8988T (cell line): ENCODE results near the gene OAS2.

Source experiments
- DNase-seq: peaks from one replicate; pipeline ENCODE4 v3.0.0; 2011

Gene OAS2

GRCh38 chr12:113027726-113028125, 49.4 kb downstream of the OAS2 start:
- no peak for DNase-seq

DNA sequence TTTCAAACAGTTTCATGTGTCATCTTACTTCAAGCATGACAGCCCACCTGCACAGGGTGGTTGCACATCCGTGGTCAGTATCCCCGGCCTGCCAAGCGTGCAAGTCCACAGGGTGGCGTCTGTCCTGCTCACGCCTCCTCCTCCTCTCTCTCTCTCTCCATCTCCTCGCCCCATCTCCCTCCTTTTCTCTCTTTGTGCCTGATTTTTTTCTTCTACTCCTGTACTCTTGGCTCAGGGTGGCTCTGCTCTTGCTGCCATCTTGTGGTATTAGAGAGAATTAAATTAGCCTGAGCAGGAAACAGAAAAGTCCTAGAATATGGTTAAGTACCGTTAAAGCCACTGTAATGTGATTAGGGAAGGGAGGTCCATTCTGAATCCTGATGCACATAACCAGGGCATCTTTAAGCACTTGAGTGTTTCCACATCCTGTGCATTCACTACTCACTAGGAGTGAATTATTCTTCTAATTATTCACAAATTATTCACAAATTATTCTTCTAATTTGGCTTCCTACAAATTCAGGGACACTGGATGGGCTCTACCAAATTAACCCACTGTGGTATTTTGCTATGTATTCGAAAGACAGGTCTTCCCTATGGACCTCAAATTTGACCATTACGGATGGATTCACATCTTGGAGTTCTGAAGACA, 52.7 kb downstream of the OAS2 start:
- DNase-seq: peak; percentile 57

- no peak for DNase-seq
Measured at GRCh38 chr12:113039911-113040445, 61.7 kb downstream of the OAS2 start.

DNA sequence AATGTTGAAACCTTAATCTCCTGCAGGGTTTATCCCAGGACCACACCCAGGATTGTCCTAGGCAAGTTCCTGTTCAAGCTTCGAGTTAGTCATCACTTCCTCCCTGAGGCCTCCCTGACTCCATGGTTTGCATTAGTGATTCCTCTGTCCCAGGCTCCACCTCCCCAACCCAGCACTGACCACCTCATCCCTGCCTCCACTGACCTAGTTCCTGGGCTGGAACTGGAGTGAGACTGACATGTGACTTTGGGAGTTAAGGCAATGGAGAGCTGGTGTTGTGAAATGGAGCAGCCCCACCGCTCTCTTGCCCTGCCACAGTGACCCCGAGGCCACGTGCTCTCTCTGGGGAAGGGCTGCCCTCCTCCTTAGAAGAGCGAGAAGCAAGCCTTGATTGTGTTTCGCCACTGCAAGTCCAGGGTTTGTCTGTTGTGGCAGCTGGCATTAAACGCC, 62.4 kb downstream of the OAS2 start:
- no peak for DNase-seq

DNA sequence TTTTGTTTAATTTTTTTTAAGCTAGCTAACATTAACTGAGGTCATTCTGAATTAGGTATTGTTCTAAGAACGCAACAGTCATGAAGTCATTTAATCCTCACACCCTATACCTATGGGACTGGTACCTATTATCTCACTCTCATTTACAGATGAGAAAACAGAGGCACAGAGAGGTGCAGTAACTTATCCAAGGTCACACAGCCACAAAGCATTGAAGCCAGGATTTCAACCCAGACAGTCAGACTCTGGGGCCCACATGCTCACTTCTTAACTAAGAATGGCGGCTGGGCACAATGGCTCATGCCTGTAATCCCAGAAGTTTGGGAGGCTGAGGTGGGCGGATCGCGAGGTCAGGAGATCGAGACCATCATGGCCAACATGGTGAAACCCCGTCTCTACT, 63.2 kb downstream of the OAS2 start:
- no peak for DNase-seq

GRCh38 chr12:113043240-113043639, 64.9 kb downstream of the OAS2 start:
- no peak for DNase-seq

DNA sequence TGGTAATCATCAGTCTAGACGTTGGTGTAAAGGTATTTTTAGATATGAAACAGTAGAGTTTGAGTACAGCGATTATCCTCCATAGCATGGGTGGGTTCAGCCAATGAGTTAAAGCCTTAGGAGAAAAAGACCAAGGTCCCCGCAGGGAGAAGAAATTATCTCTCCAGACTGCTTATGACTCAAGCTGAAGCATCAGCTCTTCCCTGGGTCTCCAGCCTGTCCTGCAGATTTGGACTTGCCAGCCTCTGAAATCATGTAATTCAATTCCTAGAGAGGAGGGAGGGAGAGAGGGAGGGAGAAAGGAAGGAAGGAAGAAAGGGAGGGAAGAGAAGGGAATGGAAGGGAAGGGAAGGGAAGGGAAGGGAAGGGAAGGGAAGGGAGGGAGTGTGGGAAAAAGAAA, 66.2 kb downstream of the OAS2 start:
- DNase-seq: no peak

DNA sequence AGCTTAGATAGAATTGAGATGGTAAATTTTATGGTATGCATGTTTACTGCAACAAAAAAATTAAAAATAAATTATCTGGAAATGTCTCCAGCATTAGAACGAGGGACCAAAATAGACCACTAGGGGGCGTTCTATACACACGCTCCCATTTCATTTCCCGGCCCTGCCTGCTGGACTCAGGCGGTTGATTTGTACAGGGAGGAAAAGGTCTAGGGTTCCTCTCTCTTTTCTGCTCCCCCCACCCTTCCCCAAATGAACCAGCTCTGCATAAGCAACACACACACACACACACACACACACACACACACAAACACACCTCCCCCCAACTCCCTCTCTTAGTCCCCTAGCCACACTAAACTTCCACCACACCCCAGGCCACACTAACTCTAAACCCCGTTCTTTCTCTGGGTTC, 70.4 kb downstream of the OAS2 start:
- no peak for DNase-seq

DNA sequence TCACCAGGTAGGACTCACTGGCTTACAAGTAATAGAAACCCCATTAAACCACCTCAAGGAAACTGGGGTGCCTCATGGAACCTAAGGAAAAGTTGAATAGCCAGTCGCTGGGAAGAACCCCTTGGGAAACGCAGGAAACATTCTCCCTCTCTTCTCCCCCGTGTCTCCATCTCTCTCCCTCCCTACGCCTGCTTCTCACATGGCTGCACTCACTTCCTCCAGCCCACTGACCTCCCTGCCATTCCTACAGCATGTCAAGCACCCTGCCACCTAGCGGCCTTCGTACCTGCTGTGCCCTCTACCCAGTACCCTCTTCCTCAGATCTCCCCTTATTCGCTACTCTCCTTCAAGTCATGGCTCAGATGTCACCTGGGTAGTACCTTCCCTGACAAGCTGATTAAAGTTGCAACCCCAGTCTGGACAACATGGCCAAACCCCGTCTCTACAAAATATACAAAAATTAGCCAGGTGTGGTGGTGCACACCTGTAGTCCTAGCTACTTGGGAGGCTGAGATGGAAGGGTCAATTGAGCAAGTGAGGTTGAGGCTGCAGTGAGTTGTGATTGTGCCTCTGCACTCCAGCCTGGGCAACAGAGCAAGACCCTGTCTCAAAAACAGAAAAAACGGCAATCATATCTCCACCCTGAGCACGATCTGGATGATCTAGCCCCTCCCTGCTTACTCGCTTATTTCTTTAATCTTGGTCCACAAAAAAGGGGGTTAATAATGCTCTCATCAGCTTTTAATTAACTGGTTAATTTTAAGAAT, 71.8 kb downstream of the OAS2 start:
- DNase-seq: peak; percentile 78

GRCh38 chr12:113050795-113051194, 72.5 kb downstream of the OAS2 start:
- no peak for DNase-seq

DNA sequence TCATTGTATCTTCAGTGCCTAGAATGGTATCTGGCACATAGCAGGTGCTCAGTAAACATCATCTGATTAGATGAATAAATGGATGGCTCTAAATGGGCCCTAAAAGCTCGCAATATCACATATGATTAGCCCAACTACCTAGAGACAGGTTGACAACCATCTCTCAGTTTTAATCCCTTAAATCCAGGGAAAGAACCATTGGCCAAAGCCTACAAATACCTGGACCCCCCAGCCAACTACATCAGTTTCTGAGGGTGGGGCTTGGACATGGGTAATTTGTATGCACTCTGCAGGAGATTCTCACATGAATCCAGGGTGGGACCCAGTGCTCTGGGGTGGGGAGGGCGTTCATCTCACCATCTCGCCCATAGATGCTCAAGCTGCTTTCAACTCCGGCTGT, 73.4 kb downstream of the OAS2 start:
- DNase-seq: no peak

- no peak for DNase-seq
Measured at GRCh38 chr12:113052326-113052725, 74.0 kb downstream of the OAS2 start.

DNA sequence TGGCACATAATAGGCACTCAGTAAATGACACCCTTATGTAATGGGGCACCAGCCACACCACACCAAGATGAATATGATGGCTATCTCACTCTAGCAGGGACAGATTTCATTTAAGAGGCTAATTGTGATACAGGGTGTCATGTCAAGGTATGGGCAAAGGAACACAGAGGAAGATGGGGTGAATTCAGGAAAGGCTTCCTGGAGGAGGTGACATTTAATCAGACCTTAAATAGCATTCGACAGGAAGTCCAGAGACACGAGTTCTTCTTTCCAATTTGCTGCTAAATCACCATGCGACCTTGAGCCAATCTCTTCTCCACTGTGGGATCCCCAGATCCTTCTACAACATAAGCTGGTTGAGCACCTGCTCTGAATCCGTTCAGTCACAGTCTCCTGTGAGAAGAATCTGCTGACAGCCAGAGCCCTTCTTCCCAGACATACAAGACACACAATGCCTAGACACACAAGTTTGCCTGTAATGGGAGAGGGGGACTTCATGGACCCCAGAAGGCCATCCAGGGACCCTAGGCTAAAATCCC, 76.7 kb downstream of the OAS2 start:
- no peak for DNase-seq

- DNase-seq: no peak
Measured at GRCh38 chr12:113055594-113056380, 77.5 kb downstream of the OAS2 start.

DNA sequence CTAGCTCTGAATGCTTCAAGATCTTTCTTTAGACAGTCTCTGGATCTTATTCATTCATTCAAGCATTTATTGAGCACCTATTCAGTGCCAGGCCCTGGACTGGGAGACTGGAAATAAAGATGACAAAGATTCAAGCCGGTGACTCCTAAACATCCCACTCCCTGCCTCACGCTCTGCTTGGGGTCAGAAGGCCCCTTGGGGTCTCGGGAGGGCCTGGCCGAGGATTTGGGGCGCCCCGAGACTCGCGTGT, 78.0 kb downstream of the OAS2 start:
- DNase-seq: no peak

GRCh38 chr12:113056631-113057488, 78.5 kb downstream of the OAS2 start, which contains the start of gene DTX1:
Gene DTX1 (plus strand): TSS chr12:113056730. CDS start chr12:113058193, 1,463 bp downstream.
- DNase-seq: no peak

GRCh38 chr12:113057565-113058485, 79.5 kb downstream of the OAS2 start:
- no peak for DNase-seq

DNA sequence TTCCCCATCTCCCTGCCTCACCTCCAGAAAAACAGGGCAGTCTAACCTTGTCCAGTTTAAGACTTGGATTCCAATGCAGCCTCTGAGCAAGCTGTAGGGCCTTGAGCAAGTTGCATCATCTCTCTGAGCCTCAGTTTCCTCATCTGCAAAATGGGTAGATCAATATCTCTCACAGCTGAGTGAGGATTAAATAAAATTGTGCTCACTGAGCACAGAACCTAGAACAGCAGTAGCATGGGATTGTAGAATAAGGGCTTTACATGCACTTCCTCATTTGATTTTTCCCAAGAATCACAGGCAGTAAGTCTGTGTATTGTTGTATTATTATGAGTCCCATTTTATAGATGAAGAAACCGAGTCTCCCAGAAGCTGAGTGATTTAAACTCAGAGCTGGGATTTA, 80.2 kb downstream of the OAS2 start:
- no peak for DNase-seq

- DNase-seq: no peak
Measured at GRCh38 chr12:113059071-113059595, 80.8 kb downstream of the OAS2 start.

DNA sequence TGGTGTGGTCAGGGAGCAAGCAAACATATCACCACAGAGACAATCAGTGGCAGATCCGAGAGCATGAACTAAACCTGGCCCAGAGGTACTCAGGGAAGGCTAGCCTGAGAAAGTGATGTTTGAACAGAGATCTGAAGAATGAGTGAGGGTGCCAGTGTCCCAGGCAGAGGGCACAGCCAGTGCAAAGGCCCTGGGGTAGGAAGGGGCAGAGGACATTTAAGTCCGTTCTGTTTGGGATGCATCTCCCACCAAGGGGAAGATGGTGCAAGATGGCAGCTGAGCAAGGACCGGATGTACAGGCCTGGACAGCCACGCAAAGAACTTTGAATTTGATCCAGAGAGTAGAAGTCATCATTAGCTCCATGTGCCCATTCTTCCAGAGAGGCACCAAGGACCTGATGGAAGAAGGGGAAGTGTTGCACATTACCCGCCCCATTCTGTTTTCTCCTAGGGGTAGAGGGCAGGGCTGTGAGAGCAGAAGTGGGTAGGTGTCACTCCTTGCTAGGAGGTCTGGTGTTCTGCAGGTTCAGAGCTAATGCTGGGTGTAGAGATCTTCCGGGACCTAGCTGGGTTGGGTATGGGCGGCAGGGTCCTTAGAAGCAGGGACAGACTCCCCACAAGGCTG, 82.1 kb downstream of the OAS2 start:
- no peak for DNase-seq
